BJ (cell line): ENCODE data around the gene CLEC16A. TPM values are rescaled to one million over a fixed set of nuclear protein-coding genes. Genes with fewer than 3 reads are reported as not detected.

Source experiments
- CTCF ChIA-PET: fragments of 350-600 bp; formaldehyde crosslinking; extraction: SDS; loops from one replicate; lab custom pipeline; 2021; ENCODE audit warnings: antibody characterized with exemption, inconsistent platforms; lab: Yijun Ruan, JAX
- POLR2A ChIA-PET: fragments of 300-600 bp; sonication (Branson Sonifier 250); formaldehyde crosslinking; extraction: SDS; loops from one replicate; lab custom pipeline; 2021; ENCODE audit warnings: antibody characterized with exemption; lab: Charles Lee
- DNase-seq: peaks from one replicate; pipeline ENCODE4 v3.0.0-alpha.2; 2011; ENCODE audit warnings: low read depth
- H3K27me3 ChIP-seq: 2 replicates; pipeline ENCODE4 v1.6.0; 2011; ENCODE audit warnings: low read length; ENCODE audit not compliant: control insufficient read depth, insufficient read depth
- H3K36me3 ChIP-seq: 2 replicates; pipeline ENCODE4 v1.5.1; 2011; ENCODE audit warnings: low read length; ENCODE audit not compliant: control insufficient read depth, insufficient read depth
- H3K4me3 ChIP-seq: 2 replicates; pipeline ENCODE4 v1.5.1; 2011; ENCODE audit warnings: low read depth, mild to moderate bottlenecking, control low read depth, low read length
- CTCF ChIP-seq: IDR thresholded peaks from 2 replicates; pipeline ENCODE4 v1.5.1; 2011; ENCODE audit warnings: low read depth, mild to moderate bottlenecking, control low read depth, inconsistent platforms, low read length, moderate library complexity; ENCODE audit not compliant: insufficient read depth
- polyA plus RNA-seq: library from polyadenylated mRNA; depleted of rRNA; stranded (reverse); fragments of >200 nt; gene quantifications from 2 replicates; pipeline ENCODE4 v1.2.3, GENCODE V29; 2011

CLEC16A gene
- polyA plus RNA-seq, 1 experiment = 8.7 TPM

- ChIA-PET CTCF (no interaction called here), POLR2A (no interaction called here)
- TF ChIP-seq CTCF = no peak
- H3K27me3 ChIP-seq = no peaks in the 10 kb centered on the region
- H3K36me3 ChIP-seq = no peaks in the 10 kb centered on the region
- DNase-seq = no peak
- H3K4me3 ChIP-seq = no peak overlapping the region
Measured at GRCh38 chr16:11073407-11073999, 129.1 kb downstream of the CLEC16A start.

GRCh38 chr16:11074131-11074530, 129.8 kb downstream of the CLEC16A start:
- ChIA-PET CTCF (no interaction called here), POLR2A (no interaction called here)
- TF ChIP-seq CTCF = no peak
- no peaks in the 10 kb centered on the region for H3K27me3 ChIP-seq
- no peaks in the 10 kb centered on the region for H3K36me3 ChIP-seq
- no peak for DNase-seq
- no peak overlapping the region for H3K4me3 ChIP-seq

- CTCF ChIA-PET = interaction anchor here (0.9 to 1.0 kb wide), 2 partner anchors 111 to 283 kb away, joined by 3 read pairs; no protein-coding TSS in a partner anchor
- no peak for DNase-seq
- Histone ChIP-seq H3K27me3 (no peaks in the 10 kb centered on the region), H3K36me3 (no peaks in the 10 kb centered on the region), H3K4me3 (no peak overlapping the region)
- no peak for TF ChIP-seq CTCF
- POLR2A ChIA-PET = no interaction called here
Measured at GRCh38 chr16:11075163-11075562, 130.8 kb downstream of the CLEC16A start.

DNA sequence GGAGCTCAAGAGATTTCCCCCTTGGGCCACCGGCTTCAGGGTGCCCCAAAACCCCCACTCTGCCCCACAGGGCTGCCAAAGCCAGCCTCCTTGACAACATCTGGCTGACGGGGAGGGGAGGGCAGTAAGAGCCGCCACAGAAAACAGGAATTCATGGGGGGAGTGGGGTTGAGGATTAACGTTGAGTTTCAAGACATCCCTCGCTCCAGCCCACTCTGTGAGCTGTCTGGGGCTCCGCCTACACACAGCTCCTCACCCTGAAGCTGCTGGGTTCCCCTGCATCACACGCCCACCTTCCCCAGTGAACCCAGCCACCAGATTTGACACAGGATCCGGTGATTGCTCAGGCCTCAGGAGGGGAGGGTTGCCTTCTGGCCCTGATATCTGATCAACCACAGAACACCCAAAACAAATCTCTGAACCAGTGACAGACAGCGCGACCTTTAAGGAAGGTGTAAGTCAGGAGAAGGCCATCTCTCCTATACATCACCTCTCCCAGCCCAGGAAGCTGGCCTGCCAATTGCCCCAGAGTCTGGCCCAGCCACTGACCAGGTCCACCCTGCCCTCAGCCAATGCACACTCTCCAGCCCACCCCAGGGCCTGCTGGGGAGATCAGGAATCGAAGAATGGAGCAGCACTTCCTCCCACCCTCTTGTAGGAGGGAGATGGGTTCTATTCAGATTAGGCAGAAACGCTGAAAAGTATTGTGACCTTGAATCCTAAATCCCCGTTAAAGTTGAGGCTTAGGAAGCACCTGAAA, 132.1 kb downstream of the CLEC16A start:
- POLR2A ChIA-PET = no interaction called here
- DNase-seq = no peak
- CTCF ChIA-PET = interaction anchor here (0.7 to 1.1 kb wide), 4 partner anchors 112 to 282 kb away, joined by 3 to 4 read pairs (median 3); partner anchors contain the start of gene SOCS1
- Histone ChIP-seq H3K27me3 (no peaks in the 10 kb centered on the region), H3K36me3 (no peaks in the 10 kb centered on the region), H3K4me3 (no peak overlapping the region)
- TF ChIP-seq CTCF = no peak

DNA sequence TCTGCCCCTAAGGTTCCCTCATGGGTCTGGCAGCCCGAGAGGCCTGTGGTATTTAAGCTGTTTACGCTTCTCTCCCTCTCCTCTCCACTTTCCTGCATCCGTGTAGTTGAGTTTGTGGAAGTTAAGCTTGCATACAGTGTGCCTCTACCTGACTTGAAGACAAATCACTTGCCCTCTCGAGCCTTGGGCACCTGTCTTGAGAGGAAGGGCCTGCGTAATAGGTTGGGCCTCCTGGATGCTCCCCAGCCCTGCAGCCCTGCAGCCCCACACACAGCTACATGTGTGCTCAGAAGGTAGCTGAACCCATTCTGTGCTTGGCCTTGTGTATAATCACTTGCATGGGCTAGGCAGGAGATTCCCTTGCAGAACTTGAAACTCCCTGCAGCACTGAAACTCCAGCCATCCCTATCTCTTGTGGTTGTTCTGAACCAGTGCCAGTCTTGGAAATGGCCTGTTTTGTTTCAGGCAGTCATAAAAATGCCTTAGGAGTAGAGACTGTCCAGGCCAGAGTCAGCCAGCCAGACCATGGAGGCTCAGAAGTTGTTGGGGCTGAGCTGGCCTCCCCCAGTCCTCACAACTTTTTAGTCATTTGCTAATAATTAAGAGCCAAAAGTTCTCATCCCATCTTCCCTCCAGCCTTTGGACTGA, 134.6 kb downstream of the CLEC16A start:
- ChIA-PET CTCF (interaction anchor here (0.9 to 1.2 kb wide), 3 partner anchors 71 to 180 kb away, joined by 3 to 6 read pairs (median 3); partner anchors contain the start of gene SOCS1), POLR2A (interaction anchor here (0.5 to 0.6 kb wide), 2 partner anchors 41 to 177 kb away, joined by 3 read pairs; partner anchors contain the start of gene SOCS1)
- H3K36me3 ChIP-seq = 0 out of 2 replicates have a peak, but pooled peaks cover 1% of the 10 kb centered on the region
- no peak for TF ChIP-seq CTCF
- peak; percentile 83 for DNase-seq
- no peaks in the 10 kb centered on the region for H3K27me3 ChIP-seq
- no peak overlapping the region for H3K4me3 ChIP-seq
